Colonic mucosa (tissue), 4 donors: ENCODE measurements around the gene CALD1. TPM values are rescaled to one million over a fixed set of nuclear protein-coding genes. Genes with fewer than 3 reads are reported as not detected.

ENCODE experiments used
- DNase-seq: peaks from one replicate; pipeline ENCODE4 v3.0.0-alpha.2; 2020
- H3K27ac ChIP-seq: fragments of 200-600 bp; one replicate; pipeline ENCODE4 v1.8.0; 2021
- H3K27me3 ChIP-seq: fragments of 200-600 bp; one replicate; pipeline ENCODE4 v1.8.0; 2021
- H3K36me3 ChIP-seq: fragments of 200-600 bp; one replicate; pipeline ENCODE4 v1.8.0; 2021
- H3K4me1 ChIP-seq: fragments of 200-600 bp; one replicate; pipeline ENCODE4 v1.8.0; 2021; ENCODE audit warnings: mild to moderate bottlenecking
- H3K4me3 ChIP-seq: fragments of 200-600 bp; one replicate; pipeline ENCODE4 v1.8.0; 2021
- H3K9ac ChIP-seq, 2 donors: one replicate each; pipeline ENCODE4 v1.7.0; 2013; ENCODE audit warnings: control low read depth in 2 of 2, low read depth in 2 of 2, low read length in 2 of 2
- H3K9me3 ChIP-seq: fragments of 200-600 bp; one replicate; pipeline ENCODE4 v1.8.0; 2021
- intact Hi-C: fragments of 100-400 bp; cut with DNase I; formaldehyde crosslinking; loops from one replicate; pipeline ENCODE4 v1.14.1; 2022
- total RNA-seq, 2 donors: library from RNA; stranded (reverse); fragmentation: NEBNext Ultra II Directional in 1 of 2; extraction: Animal tissue kit (Norgen Biotek cat#: 25700) in 1 of 2; gene quantifications; one replicate each; pipeline ENCODE4 v1.2.1, GENCODE V29; 2021
- TF ChIP-seq, protein P1 (sequence below): fragments of 200-600 bp; IDR thresholded peaks from one replicate; pipeline ENCODE4 v1.8.0; 2022; ENCODE audit warnings: antibody characterized with exemption, mild to moderate bottlenecking
- donor health status: healthy.
- donor health status: DM: no; HTN: no; CAD: no.
- donor health status: DM: no; HTN: no; CAD: no.

Gene CALD1
- total RNA-seq, 2 donors from 2014 or later = 27.4 to 193 TPM

DNA sequence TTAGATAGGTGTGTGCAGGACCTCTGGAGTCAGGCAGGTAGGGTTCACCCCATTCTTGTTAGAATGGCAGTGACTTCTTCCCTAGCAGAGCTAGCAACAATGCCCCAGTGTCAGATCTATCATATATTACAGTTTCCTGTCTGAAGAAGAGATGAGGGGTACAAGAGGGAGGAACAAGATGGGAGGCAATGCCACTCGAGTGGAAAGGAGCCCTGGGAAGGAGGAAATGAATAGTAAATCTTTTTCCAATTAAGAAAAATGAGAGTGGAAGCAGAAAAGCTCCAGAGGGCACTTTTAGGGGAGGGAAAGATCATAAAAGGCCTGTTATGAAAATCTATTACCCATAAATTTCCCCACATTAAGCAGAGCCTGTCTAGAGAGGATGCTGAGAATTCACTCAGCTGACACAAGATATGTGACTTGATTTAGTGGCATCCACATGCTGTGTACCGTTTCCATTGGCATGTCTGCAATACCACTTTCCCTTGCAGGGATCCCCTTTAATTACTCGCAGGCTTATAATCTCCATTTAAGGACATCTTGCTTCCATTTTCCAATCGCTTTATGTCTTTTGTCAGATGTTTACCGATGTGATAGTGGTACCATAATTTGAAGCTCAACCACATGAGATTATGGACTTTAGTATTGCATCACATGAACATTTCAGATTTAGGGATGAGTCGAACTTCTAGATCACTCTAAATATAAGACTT, 136.9 kb downstream of the CALD1 start:
- H3K27ac ChIP-seq = no peak overlapping the region

DNA sequence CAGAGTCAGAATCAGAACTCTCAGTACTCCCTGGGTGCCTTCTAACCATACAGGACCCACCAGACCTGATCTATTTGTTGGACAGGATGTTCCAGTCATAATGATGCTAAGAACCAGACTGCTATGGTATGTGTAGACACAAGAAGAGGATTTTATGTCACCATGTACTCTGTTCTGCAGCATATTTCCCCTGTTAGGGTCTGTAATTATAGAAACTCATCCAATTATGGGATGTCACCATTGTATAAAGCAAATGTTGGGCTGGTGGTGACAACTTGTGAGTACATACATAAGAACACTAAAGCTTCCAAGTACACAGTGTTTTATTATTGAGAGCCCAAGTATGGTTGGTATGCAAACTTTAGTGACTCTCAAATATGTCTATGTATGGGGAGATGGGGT, 139.8 kb downstream of the CALD1 start:
- H3K4me1 ChIP-seq = no peaks in the 10 kb centered on the region
- no peak overlapping the region for H3K9ac ChIP-seq
- TF ChIP-seq, protein P1, sequence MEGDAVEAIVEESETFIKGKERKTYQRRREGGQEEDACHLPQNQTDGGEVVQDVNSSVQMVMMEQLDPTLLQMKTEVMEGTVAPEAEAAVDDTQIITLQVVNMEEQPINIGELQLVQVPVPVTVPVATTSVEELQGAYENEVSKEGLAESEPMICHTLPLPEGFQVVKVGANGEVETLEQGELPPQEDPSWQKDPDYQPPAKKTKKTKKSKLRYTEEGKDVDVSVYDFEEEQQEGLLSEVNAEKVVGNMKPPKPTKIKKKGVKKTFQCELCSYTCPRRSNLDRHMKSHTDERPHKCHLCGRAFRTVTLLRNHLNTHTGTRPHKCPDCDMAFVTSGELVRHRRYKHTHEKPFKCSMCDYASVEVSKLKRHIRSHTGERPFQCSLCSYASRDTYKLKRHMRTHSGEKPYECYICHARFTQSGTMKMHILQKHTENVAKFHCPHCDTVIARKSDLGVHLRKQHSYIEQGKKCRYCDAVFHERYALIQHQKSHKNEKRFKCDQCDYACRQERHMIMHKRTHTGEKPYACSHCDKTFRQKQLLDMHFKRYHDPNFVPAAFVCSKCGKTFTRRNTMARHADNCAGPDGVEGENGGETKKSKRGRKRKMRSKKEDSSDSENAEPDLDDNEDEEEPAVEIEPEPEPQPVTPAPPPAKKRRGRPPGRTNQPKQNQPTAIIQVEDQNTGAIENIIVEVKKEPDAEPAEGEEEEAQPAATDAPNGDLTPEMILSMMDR = no peak
- no peak overlapping the region for H3K4me3 ChIP-seq
- no peak for DNase-seq
- H3K36me3 ChIP-seq = no peaks in the 10 kb centered on the region
- H3K9me3 ChIP-seq = no peaks in the 10 kb centered on the region
- H3K27ac ChIP-seq = no peak overlapping the region
- intact Hi-C loops = no loop called here
- H3K27me3 ChIP-seq = no peaks in the 10 kb centered on the region

More for the DNA sequence above, 136.9 kb downstream of the CALD1 start:
- TF ChIP-seq, protein P1 = no peak
- Histone ChIP-seq H3K27me3 (no peaks in the 10 kb centered on the region), H3K9me3 (no peaks in the 10 kb centered on the region), H3K9ac (no peak overlapping the region), H3K36me3 (no peaks in the 10 kb centered on the region), H3K4me1 (no peaks in the 10 kb centered on the region), H3K4me3 (no peak overlapping the region)
- intact Hi-C loops = no loop called here
- DNase-seq = no peak

DNA sequence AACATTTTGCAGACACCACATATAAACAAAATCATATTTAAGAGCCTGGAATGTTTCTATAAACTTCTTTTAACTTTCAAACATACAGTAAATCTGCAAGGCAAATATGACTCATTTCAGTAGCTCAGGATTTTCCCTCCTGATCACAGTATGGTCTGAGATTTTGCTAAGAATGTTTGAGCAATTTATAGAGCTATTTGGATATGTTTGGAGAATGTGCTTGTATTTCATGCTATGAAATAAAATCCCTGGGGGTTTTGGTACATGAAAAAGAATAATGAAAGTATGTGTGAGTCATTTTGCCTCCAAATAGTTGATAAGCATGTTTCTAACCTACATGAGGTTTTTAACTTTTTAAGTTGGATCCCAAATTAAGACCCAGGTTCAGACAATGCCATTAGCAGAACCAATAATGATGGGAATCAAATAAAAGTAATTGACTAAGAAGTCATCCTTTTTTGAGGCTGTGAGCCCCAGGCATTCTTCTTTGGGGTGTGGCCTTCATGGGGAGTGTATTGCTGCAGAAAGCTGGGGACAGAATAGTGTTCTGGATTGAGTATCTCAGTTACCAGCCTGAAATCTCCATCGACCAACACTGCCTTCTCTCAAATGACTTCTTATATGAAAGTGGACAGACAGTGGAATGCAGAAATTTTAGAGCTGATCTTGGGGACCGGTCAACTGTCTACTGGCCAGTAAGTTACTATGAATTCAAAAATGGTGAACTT, 140.8 kb downstream of the CALD1 start:
- intact Hi-C loops = no loop called here

DNA sequence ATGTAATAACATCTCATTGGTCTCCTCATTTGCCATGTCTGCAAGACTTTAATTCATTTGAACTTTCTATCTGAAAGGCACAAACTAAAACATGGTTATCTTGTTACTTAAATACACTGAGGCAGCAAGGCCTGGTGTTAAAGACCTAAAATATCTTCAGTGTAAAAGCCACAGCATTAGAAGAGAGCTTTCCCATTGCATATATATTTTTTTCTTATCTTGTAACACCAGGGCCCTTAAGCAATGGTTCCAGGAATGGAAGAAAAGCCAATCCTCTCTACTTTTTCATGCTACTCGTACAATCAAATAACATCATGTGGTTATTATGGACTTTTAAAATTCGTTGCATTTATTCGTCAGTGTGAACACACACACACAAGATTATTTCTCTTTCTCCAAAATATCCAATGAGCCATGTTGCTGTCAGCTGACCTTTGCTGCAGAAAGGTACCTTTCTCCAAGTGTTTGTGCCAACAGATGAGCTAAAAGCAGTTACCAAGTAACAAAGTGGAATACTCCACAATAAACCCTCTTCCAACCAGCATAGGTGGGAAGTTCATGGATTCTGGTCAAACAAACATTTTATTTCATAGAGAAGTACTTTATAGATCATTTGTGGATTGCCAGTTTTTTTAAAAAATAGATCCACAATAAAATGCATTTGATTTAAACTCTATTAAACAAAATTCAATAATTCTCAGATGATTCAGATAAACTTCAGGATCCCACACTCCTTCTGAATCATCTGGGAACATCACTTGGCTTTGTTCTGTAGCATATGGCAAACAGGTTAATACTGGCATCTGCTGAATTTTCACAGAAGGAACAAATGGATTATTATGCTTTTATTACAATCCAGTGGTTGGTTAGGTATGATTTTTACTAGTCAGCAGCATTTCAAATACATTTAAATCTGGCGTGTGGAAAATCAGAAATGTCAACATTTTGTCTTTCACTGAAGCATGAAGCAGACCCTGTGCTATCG, 143.6 kb downstream of the CALD1 start:
- no peaks in the 10 kb centered on the region for H3K9me3 ChIP-seq
- no peak overlapping the region for H3K27ac ChIP-seq
- TF ChIP-seq, protein P1 = no peak
- no peaks in the 10 kb centered on the region for H3K4me1 ChIP-seq
- no peaks in the 10 kb centered on the region for H3K36me3 ChIP-seq
- no peak for DNase-seq
- H3K27me3 ChIP-seq = no peaks in the 10 kb centered on the region
- H3K4me3 ChIP-seq = no peak overlapping the region
- H3K9ac ChIP-seq = no peak overlapping the region
- intact Hi-C loops = no loop called here

More for the DNA sequence above, 140.8 kb downstream of the CALD1 start:
- TF ChIP-seq, protein P1 = no peak
- Histone ChIP-seq H3K27me3 (no peaks in the 10 kb centered on the region), H3K27ac (no peak overlapping the region), H3K9me3 (no peaks in the 10 kb centered on the region), H3K9ac (no peak overlapping the region), H3K36me3 (no peaks in the 10 kb centered on the region), H3K4me1 (no peaks in the 10 kb centered on the region), H3K4me3 (no peak overlapping the region)
- DNase-seq = no peak

DNA sequence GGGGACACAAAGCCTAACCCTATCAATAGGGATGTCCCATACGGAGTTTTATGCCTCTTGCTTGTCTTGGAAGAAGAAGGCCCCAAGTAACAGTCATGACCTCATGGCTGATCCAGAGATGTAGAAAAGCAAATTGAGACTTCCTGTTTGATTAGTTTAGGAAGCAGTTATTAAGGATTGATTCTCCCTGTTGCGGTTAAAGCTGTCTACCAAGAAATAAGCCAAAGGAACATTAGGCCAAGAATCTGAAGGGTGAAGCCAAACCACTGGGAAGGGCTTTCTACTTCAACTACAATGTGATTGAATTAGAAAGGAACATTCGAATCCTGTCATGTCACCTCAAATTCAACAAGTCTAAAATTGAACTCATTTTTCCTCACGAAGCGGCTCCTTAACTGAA, 146.3 kb downstream of the CALD1 start:
- TF ChIP-seq, protein P1 = no peak
- Histone ChIP-seq H3K36me3 (no peaks in the 10 kb centered on the region), H3K27me3 (no peaks in the 10 kb centered on the region), H3K9me3 (no peaks in the 10 kb centered on the region), H3K9ac (no peak overlapping the region), H3K4me1 (no peaks in the 10 kb centered on the region), H3K27ac (no peak overlapping the region), H3K4me3 (no peak overlapping the region)
- intact Hi-C loops = no loop called here
- no peak for DNase-seq
